Transverse colon (tissue), 4 donors: Measurements from ENCODE around the gene TREH. TPM values are rescaled to one million over a fixed set of nuclear protein-coding genes. Genes with fewer than 3 reads are reported as not detected.
"Not testable (repeated sequence)": the region's sequence is repeated elsewhere in the genome, so short reads cannot be mapped to it uniquely, and the experiment has no call there.

Experiments used
- DNase-seq: peaks from one replicate; pipeline ENCODE4 v3.0.0-alpha.2; 2019
- H3K27ac ChIP-seq, 4 donors: fragments of 200-600 bp; sonication (generic); 2 replicates each; pipeline ENCODE4 v1.5.1; 2016 to 2018; ENCODE audit warnings: inconsistent platforms in 4 of 4
- H3K27me3 ChIP-seq: fragments of 200-600 bp; sonication (generic); 2 replicates; pipeline ENCODE4 v1.5.1; 2017; ENCODE audit warnings: inconsistent platforms
- H3K36me3 ChIP-seq, 4 donors: fragments of 200-600 bp; sonication (generic); 2 replicates each; pipeline ENCODE4 v1.5.1; 2017 to 2019; ENCODE audit warnings: inconsistent platforms in 4 of 4
- H3K4me1 ChIP-seq, 4 donors: fragments of 200-600 bp; sonication (generic); 2 replicates each; pipeline ENCODE4 v1.5.1; 2017 to 2020; ENCODE audit warnings: inconsistent platforms in 4 of 4
- H3K4me3 ChIP-seq, 4 donors: fragments of 200-600 bp; sonication (generic); 1 replicate in 1 of 4; 2 replicates in 3 of 4; pipeline versions ENCODE4 v1.5.1 to v1.6.1; 2017 to 2019; ENCODE audit warnings: inconsistent platforms in 4 of 4
- H3K9me3 ChIP-seq, 2 donors: fragments of 200-600 bp; sonication (generic); 2 replicates each; pipeline ENCODE4 v1.5.1; 2017 to 2019; ENCODE audit warnings: inconsistent platforms in 2 of 2
- EP300 ChIP-seq: sonication (generic); formaldehyde crosslinking; IDR thresholded peaks from one replicate; pipeline ENCODE4 v1.6.1; 2017; ENCODE audit warnings: antibody characterized with exemption, low read depth
- POLR2A ChIP-seq: fragments of 450-650 bp; IDR thresholded peaks from one replicate; pipeline ENCODE4 v1.6.1; 2016; ENCODE audit warnings: antibody characterized with exemption, mild to moderate bottlenecking, moderate library complexity
- POLR2AphosphoS5 ChIP-seq, 3 donors: sonication (generic); formaldehyde crosslinking; IDR thresholded peaks; one replicate each; pipeline ENCODE4 v1.6.1; 2016; ENCODE audit warnings: antibody characterized with exemption in 3 of 3
- WGBS, 2 donors: methylation state at CpG; one replicate each; pipeline ENCODE4 v1.1.5; 2018; ENCODE audit warnings: low coverage in 1 of 2; 5-methylcytosine and 5-hydroxymethylcytosine counted together
- in situ Hi-C, 4 donors: fragments of 200-750 bp; cut with MboI; loops; one replicate each; pipeline versions ENCODE4 v1.15.0 to v1.15.1; 2017; ENCODE audit warnings: low sequenced_read_pairs in 3 of 4, low pct_ligation_motif_present in 1 of 4, low pct_unique_long_range_greater_than_20kb in 1 of 4
- intact Hi-C: fragments of 100-400 bp; cut with DNase I; formaldehyde crosslinking; loops from one replicate; pipeline ENCODE4 v1.15.1; 2023; ENCODE audit warnings: low total_unique reads
- total RNA-seq, 4 donors: library from RNA; depleted of rRNA; stranded (reverse); fragments of >200 nt; gene quantifications; one replicate each; pipeline ENCODE4 v1.1.0, GENCODE V29; 2016
- TF ChIP-seq, protein P1 (sequence below), 5 experiments: fragments of 200-600 bp in 3 of 5; fragments of 450-650 bp in 2 of 5; sonication (generic) in 3 of 5; IDR thresholded peaks; 1 replicate in 2 of 5; 2 replicates in 3 of 5; pipeline ENCODE4 v1.5.1; 2016 to 2017; ENCODE audit warnings: antibody characterized with exemption in 5 of 5, inconsistent platforms in 3 of 5, mild to moderate bottlenecking in 2 of 5, moderate library complexity in 1 of 5

Gene TREH
- total RNA-seq, 4 donors from 2014 or later: 4.9 to 5.6 TPM; not detected in 2

DNA sequence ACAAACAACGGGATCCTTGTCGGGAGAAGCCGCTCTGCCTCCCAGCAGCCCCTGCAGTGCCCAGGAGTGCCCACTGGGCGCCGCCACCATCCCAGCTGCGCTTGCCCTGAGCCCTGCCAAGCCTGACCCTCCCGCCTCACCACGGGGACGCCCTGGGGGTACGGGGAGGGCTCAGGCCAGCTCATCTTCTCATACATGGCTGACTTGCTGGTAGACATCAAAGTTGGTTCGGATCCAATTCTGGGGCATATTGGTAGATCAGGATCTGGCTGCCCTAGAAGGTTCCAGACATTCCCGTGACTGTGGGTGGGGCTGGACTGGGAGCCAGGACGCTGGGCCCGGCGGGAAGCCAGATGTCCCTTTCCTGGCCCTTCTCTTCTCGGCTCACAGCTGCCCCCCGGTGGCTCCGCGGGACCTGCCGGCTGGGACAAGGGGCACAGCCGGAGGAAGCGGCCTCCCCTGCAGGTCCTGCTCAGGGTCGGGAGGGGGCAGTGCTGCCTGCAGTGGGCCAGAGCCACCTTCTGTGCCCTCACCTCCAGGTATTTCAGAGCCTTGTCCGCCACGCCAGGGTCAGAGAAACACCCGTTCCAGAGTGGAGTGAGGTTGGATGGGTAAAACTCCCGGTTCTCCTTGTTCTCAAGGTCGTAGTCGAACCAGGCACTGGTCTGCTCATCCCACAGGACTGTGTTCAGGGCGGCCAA is 10.6 kb upstream of the TREH start:
- H3K4me3 ChIP-seq: peak overlapping the region; percentile 19 to 42 (median 29)
- H3K27ac ChIP-seq: peak overlapping the region; percentile 46 to 78 (median 72)
- H3K27me3 ChIP-seq: no peaks in the 10 kb centered on the region
- H3K9me3 ChIP-seq: no peaks in the 10 kb centered on the region
- WGBS, 2 donors: 6% methylated on average over 26 of the region's 30 CpGs; no CpG with 5 or more reads in 1 of the 2 donors
- H3K36me3 ChIP-seq: no peaks in the 10 kb centered on the region
- in situ Hi-C loops (loop anchor here (5.0 to 25.0 kb wide), 5 partner anchors 95 to 272 kb away; partner anchors contain the start of genes UPK2 (in 4 of the 4), DDX6 (in 1 of the 4) and FOXR1 (in 1 of the 4)), intact Hi-C loops (loop anchor here (2.0 to 5.0 kb wide), 2 partner anchors 202 to 267 kb away; partner anchors contain the start of gene UPK2)
- peak; percentile 85 for DNase-seq
- TF ChIP-seq EP300 (no peak), POLR2AphosphoS5 (IDR thresholded peaks at IDR 0.05) (peak in 1 of 3 donors; percentile 35), POLR2A (no peak)
- TF ChIP-seq, protein P1, sequence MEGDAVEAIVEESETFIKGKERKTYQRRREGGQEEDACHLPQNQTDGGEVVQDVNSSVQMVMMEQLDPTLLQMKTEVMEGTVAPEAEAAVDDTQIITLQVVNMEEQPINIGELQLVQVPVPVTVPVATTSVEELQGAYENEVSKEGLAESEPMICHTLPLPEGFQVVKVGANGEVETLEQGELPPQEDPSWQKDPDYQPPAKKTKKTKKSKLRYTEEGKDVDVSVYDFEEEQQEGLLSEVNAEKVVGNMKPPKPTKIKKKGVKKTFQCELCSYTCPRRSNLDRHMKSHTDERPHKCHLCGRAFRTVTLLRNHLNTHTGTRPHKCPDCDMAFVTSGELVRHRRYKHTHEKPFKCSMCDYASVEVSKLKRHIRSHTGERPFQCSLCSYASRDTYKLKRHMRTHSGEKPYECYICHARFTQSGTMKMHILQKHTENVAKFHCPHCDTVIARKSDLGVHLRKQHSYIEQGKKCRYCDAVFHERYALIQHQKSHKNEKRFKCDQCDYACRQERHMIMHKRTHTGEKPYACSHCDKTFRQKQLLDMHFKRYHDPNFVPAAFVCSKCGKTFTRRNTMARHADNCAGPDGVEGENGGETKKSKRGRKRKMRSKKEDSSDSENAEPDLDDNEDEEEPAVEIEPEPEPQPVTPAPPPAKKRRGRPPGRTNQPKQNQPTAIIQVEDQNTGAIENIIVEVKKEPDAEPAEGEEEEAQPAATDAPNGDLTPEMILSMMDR (IDR thresholded peaks at IDR 0.05): peak; percentile 74 to 97 (median 90)
- peaks cover 4 to 21% (median 12%) of the 10 kb centered on the region in 4 donors for H3K4me1 ChIP-seq

DNA sequence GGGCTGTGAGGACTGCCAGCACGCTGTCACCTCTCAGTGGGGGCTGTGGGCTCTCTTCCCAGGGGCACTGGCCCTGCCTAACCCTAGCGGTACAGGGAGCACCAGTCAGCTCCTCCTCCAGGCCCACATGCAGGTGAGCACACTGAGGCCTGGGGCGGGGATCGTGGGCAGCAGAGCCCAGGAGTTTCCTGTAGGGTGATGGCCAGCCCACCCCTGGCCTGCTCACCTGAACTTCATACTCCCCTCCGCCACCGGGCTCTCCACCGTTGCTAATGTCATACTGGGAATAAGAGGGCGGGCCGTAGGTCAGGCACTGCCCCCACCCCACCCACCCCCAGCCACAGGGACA is 10.0 kb upstream of the TREH start:
- Histone ChIP-seq H3K9me3 (no peaks in the 10 kb centered on the region), H3K27ac (peak overlapping the region in 3 of 4 donors; percentile 46 to 78 (median 77)), H3K4me1 (peaks cover 4 to 21% (median 12%) of the 10 kb centered on the region in 4 donors), H3K4me3 (peak overlapping the region in 3 of 4 donors; percentile 28 to 42 (median 30)), H3K27me3 (no peaks in the 10 kb centered on the region), H3K36me3 (no peaks in the 10 kb centered on the region)
- intact Hi-C loops: loop anchor here (2.0 kb wide), 1 partner anchor 267 kb away; the partner anchor contains the start of gene UPK2
- in situ Hi-C loops: loop anchor here (10.0 to 25.0 kb wide), 3 partner anchors 98 to 273 kb away; partner anchors contain the start of genes UPK2 (in 3 of the 4), DDX6 (in 1 of the 4) and FOXR1 (in 1 of the 4)
- WGBS, 2 donors: 0 to 18% methylated on average over 2 to 9 of the region's 9 CpGs
- no peak for DNase-seq
- TF ChIP-seq POLR2AphosphoS5 (IDR thresholded peaks at IDR 0.05): no peak
- TF ChIP-seq EP300: no peak
- TF ChIP-seq, protein P1 (IDR thresholded peaks at IDR 0.05): no peak
- no peak for TF ChIP-seq POLR2A

DNA sequence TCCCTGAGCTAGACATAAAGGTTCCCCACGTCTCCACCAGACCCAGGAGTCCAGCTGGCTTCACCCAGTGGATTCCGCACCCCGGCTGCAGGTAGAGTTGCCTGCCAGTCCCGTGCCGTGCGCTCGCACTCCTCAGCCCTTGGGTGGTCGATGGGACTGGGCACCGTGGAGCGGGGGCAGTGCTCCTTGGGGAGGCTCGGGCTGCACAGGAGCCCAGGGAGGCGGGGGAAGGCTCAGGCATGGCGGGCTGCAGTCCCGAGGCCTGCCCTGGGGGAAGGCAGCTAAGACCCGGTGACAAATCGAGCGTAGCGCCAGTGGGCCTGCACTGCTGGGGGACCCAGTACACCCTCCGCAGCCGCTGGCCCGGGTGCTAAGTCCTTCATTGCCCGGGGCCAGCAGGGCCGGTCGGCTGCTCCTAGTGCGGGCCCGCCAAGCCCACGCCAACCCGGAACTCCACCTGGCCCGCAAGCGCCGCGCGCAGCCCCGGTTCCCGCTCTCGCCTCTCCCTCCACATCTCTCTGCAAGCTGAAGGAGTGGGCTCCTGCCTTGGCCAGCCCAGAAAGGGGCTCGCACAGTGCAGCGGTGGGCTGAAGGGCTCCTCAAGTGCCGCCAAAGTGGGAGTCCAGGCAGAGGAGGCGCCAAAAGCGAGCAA is 9.5 kb upstream of the TREH start:
- no peaks in the 10 kb centered on the region for H3K9me3 ChIP-seq
- H3K27me3 ChIP-seq: no peaks in the 10 kb centered on the region
- in situ Hi-C loops (loop anchor here (10.0 to 25.0 kb wide), 3 partner anchors 98 to 273 kb away; partner anchors contain the start of genes UPK2 (in 3 of the 4), DDX6 (in 1 of the 4) and FOXR1 (in 1 of the 4)), intact Hi-C loops (loop anchor here (2.0 kb wide), 1 partner anchor 268 kb away; the partner anchor contains the start of gene UPK2)
- peaks cover 4 to 21% (median 12%) of the 10 kb centered on the region in 4 donors for H3K4me1 ChIP-seq
- DNase-seq: no peak
- peak overlapping the region in 2 of 4 donors; percentile 77 to 78 for H3K27ac ChIP-seq
- no peak for TF ChIP-seq EP300
- no peak for TF ChIP-seq POLR2AphosphoS5 (IDR thresholded peaks at IDR 0.05)
- TF ChIP-seq, protein P1 (IDR thresholded peaks at IDR 0.05): no peak
- H3K4me3 ChIP-seq: no peak overlapping the region
- H3K36me3 ChIP-seq: no peaks in the 10 kb centered on the region
- 93% methylated on average over 22 of the region's 41 CpGs; no CpG with 5 or more reads in 1 of the 2 donors for WGBS, 2 donors

DNA sequence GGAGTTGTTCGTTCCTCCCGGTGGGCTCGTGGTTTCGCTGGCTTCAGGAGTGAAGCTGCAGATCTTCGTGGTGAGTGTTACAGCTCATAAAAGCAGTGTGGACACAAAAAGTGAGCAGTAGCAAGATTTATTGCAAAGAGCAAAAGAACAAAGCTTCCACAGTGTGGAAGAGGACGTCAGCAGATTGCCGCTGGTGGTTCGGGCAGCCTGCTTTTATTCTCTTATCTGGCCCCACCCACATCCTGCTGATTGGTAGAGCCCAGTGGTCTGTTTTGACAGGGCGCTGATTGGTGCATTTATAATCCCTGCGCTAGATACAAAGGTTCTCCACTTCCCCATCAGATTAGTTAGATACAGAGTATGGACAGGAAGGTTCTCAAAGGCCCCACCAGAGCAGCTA is 8.9 kb upstream of the TREH start:
- WGBS, 2 donors: 53 to 64% methylated on average over 8 to 10 of the region's 10 CpGs
- intact Hi-C loops: loop anchor here (2.0 kb wide), 1 partner anchor 268 kb away; the partner anchor contains the start of gene UPK2
- not testable (repeated sequence) for H3K36me3 ChIP-seq, H3K9me3 ChIP-seq, DNase-seq, H3K4me3 ChIP-seq, H3K27ac ChIP-seq, H3K27me3 ChIP-seq
- in situ Hi-C loops: loop anchor here (10.0 to 25.0 kb wide), 3 partner anchors 99 to 274 kb away; partner anchors contain the start of genes UPK2 (in 3 of the 4), DDX6 (in 1 of the 4) and FOXR1 (in 1 of the 4)
- H3K4me1 ChIP-seq: peaks cover 4 to 21% (median 10%) of the 10 kb centered on the region in 4 donors
